Mesodermal cell (in vitro differentiated cells): ENCODE measurements around the gene MKRN1.
"Not testable (repeated sequence)": the region's sequence is repeated elsewhere in the genome, so short reads cannot be mapped to it uniquely, and the experiment has no call there.

ENCODE experiments used
- H3K27ac ChIP-seq: 2 replicates; pipeline ENCODE4 v1.7.0; 2013; ENCODE audit warnings: mild to moderate bottlenecking, low read depth, low read length, moderate library complexity; ENCODE audit not compliant: severe bottlenecking
- H3K36me3 ChIP-seq: 2 replicates; pipeline ENCODE4 v1.7.1; 2013; ENCODE audit warnings: mild to moderate bottlenecking, low read length, moderate library complexity; ENCODE audit not compliant: control insufficient read depth, insufficient read depth
- H3K4me1 ChIP-seq: one replicate; pipeline ENCODE4 v1.7.1; 2013; ENCODE audit warnings: mild to moderate bottlenecking, low read length; ENCODE audit not compliant: insufficient read depth, control insufficient read depth, poor library complexity, severe bottlenecking
- H3K4me3 ChIP-seq: 2 replicates; pipeline ENCODE4 v1.7.0; 2013; ENCODE audit warnings: low read length, control low read depth, mild to moderate bottlenecking; ENCODE audit not compliant: insufficient read depth, poor library complexity, severe bottlenecking; ENCODE audit errors: extremely low read depth
- H3K9me3 ChIP-seq: 2 replicates; pipeline ENCODE4 v1.7.1; 2013; ENCODE audit warnings: mild to moderate bottlenecking, low read length, moderate library complexity; ENCODE audit not compliant: control insufficient read depth
- WGBS, 2 experiments: methylation state at CpG; one replicate each; pipeline ENCODE4 v1.1.5; 2013; ENCODE audit warnings: missing lambda C conversion rate in 2 of 2; ENCODE audit not compliant: insufficient coverage in 2 of 2; 5-methylcytosine and 5-hydroxymethylcytosine counted together

MKRN1 gene

DNA sequence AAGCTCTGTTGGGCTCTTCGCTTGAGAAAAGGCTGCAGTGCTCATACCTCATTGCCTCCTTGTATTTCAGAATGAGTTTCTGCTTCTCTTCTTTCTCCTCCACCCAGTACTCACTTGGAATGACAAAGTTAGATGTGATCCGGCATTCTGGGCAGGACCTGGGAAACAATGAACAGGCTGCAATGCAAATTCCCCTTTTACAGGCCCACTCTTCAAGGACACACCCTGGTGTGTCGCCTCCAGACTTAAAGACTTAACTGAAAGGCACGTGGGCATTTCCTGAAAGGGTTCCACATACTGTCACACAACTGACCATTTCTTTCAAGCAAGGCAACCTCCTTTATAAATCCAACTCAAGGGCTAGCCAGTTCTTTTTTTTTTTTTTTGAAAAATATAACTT is 23.6 kb downstream of the MKRN1 start:
- H3K36me3 ChIP-seq = peaks cover 74% of the 10 kb centered on the region
- H3K9me3 ChIP-seq = no peaks in the 10 kb centered on the region
- no peak overlapping the region for H3K4me3 ChIP-seq
- no peak overlapping the region for H3K27ac ChIP-seq
- H3K4me1 ChIP-seq = no peaks in the 10 kb centered on the region
- WGBS, 2 experiments = 50 to 61% methylated on average over 2 to 3 of the region's 4 CpGs

DNA sequence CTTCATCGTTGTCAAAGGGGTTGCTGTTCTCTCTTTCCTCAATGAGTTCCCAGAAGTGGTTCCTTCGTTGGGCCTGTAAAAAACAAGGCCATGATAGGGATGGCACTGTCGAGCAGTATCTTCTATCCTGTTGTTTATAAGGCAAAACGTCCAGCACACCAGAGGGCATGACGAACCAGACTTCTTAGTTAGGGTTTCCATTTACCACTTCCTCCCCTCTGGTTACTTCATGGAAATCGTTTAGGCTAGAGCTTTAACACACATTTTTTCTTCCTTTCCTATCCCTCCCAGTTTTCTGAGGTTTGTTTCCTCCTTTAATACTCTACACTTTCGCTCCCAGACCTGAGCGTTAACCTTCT is 24.7 kb downstream of the MKRN1 start:
- H3K4me3 ChIP-seq = no peak overlapping the region
- no peaks in the 10 kb centered on the region for H3K4me1 ChIP-seq
- H3K36me3 ChIP-seq = peaks cover 67% of the 10 kb centered on the region
- H3K9me3 ChIP-seq = no peaks in the 10 kb centered on the region
- 87 to 92% methylated on average over 8 of the region's 8 CpGs for WGBS, 2 experiments
- H3K27ac ChIP-seq = no peak overlapping the region

DNA sequence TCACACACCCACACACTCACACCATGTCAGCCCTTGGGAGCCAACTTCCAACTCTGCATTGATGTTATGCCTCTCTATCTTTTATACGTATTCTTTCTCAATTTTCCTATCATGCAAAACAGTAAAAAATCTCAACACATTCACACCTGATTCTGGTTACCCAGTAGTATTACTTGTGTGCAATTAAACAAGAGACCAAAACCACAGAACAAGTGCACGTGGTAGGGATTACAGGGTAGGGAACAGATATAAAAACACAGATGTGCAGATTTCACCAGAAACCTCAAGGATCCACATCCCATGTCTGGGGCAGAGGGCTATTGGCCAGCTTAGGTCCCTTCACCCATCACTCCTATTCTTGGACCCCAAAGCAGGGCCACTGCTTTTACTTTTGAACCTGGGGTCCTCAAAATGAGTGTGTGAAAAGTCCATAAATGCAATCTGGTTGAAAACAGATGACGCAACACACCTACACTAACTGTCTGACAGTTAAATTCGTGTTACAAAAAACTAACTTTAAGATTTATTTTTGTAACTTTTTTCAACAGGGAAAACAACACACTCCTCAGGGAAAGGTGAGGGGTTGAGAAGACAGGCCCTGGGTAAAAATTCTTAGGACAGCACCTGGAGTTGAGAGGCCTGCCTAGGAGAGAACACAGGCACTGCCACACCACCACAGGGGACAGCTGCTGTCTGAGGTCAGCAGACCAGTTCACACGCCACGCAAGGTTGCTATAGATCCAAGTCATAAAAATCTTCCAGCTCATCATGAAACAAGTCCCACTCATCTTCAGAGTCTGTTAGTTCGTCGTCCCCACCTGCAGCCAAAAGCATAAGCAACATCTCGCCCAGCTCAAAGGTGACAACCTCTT is 25.3 kb downstream of the MKRN1 start:
- not testable (repeated sequence) for H3K27ac ChIP-seq, H3K4me1 ChIP-seq, H3K9me3 ChIP-seq, H3K4me3 ChIP-seq
- H3K36me3 ChIP-seq = peaks cover 62% of the 10 kb centered on the region
- 100% methylated on average over 3 to 4 of the region's 9 CpGs for WGBS, 2 experiments

DNA sequence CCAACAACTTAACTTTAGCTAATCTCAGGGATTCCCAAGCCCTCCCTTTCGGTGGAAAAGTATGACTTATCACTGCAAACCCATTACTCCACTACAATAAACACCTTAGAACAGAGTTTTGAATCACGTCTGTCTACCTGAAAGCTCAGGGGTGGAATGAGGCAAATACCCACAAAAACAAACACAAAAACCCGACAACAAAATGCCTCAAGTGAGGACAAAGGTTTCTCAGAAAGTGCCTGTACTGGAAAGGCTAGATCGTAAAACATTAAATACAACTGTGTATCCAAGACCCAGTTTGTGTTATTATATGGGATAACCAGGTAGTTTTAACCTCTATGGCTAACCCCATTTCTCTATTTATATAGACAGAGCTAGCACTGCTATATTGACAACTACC is 26.0 kb downstream of the MKRN1 start:
- no peak overlapping the region for H3K4me3 ChIP-seq
- no peaks in the 10 kb centered on the region for H3K4me1 ChIP-seq
- no peaks in the 10 kb centered on the region for H3K9me3 ChIP-seq
- peaks cover 54% of the 10 kb centered on the region for H3K36me3 ChIP-seq
- no peak overlapping the region for H3K27ac ChIP-seq
- 84 to 100% methylated on average over 1 to 2 of the region's 4 CpGs for WGBS, 2 experiments

DNA sequence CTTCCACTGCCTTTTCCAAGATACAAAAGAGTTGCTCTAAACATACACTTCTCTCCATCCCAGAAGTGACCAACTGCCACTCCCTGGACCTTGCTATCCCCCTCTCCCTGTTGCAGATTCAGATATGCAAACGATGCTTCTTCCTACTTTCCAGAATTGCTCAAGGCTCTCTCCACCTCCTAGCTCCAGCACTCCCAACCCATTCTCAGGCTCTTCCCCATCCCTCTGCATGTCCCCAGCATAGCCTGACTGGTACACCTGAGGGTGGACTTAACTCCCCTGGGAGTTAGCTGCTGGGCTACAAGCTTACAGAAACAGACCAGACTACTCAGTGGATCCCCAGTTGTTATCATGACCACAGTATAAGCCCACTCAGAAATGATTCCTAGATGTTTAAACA is 27.6 kb downstream of the MKRN1 start:
- H3K9me3 ChIP-seq = no peaks in the 10 kb centered on the region
- H3K4me3 ChIP-seq = no peak overlapping the region
- peaks cover 41% of the 10 kb centered on the region for H3K36me3 ChIP-seq
- WGBS, 2 experiments = 100% methylated on average over 1 of the region's 1 CpG; no CpG with 5 or more reads in 1 of the 2 experiments
- no peaks in the 10 kb centered on the region for H3K4me1 ChIP-seq
- H3K27ac ChIP-seq = no peak overlapping the region

DNA sequence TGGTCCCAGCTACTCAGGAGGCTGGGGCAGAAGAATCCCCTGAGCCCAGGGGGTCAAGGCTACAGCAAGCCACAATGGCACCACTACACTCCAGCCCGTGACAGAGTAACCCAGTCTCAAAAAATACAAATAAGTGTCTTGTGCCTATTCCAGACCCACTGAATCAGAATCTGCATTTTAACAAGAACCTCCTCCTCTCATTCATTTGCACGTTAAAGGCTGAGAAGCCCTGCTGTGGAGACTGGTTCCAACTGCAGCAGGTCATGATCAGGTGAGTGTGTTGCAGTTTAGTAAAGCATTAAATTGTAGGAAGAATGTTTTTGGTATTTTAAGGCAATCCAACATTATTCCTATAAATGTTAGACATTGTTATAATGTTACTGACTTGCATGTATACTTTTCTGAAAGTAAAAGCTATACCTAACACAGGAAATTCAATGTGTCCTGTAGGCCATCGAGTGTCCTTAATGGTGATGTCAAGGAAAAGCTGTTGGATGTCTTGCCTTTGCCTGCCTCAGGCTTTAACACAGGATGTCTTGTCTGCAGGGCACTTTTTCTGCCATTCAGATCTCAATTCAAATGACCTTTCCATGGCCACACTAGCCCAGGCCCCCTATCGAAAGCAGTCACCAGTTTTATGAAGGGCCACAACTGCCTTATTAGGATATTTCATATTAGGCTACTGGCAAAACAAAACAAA is 30.4 kb downstream of the MKRN1 start:
- Histone ChIP-seq H3K4me1 (no peaks in the 10 kb centered on the region), H3K36me3 (peaks cover 13% of the 10 kb centered on the region), H3K9me3 (no peaks in the 10 kb centered on the region), H3K27ac (no peak overlapping the region), H3K4me3 (no peak overlapping the region)
- 49 to 50% methylated on average over 1 to 2 of the region's 4 CpGs for WGBS, 2 experiments

DNA sequence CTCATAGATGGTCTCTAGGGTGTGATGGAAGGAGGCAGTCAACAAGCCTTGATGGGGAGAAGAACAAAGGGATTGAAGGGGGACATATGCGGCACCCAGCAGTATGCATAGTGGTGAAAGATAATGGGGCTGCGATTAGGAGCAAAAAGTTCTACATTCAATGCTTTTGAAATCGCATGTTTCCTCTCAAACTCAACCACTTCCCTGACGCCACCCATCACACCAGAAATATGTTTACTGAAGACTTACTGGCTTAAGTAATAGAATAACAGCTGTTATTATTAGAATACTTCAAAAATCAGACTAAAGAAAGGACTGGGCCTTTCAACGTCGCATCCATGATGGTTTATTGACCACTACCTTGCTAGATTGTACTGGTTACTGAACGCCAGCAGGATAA is 31.5 kb downstream of the MKRN1 start:
- 72 to 100% methylated on average over 1 to 2 of the region's 7 CpGs for WGBS, 2 experiments

DNA sequence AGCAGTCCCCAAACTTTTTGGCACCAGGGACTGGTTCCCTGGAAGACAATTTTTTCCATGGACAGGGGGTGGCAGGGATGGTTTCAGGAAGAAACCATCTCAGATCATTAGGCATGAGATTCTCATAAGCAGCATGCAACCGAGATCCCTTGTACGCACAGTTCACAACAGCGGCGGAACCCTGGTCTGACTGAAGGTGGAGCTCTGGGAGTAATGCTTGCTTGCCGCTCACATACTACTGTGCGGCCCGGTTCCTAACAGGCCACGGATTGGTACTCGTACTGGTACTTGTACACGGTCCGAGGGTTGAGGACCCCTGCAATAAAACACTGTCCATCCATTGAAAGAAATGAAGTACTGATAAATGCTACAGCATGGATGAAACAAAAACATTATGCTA is 32.8 kb downstream of the MKRN1 start:
- Histone ChIP-seq H3K36me3 (no peaks in the 10 kb centered on the region), H3K27ac (no peak overlapping the region), H3K4me1 (no peaks in the 10 kb centered on the region), H3K4me3 (no peak overlapping the region), H3K9me3 (no peaks in the 10 kb centered on the region)
- WGBS, 2 experiments = 98 to 100% methylated on average over 4 to 5 of the region's 11 CpGs

More for the DNA sequence above, 31.5 kb downstream of the MKRN1 start:
- Histone ChIP-seq H3K4me1 (no peaks in the 10 kb centered on the region), H3K36me3 (peaks cover 4% of the 10 kb centered on the region), H3K4me3 (no peak overlapping the region), H3K9me3 (no peaks in the 10 kb centered on the region), H3K27ac (no peak overlapping the region)

DNA sequence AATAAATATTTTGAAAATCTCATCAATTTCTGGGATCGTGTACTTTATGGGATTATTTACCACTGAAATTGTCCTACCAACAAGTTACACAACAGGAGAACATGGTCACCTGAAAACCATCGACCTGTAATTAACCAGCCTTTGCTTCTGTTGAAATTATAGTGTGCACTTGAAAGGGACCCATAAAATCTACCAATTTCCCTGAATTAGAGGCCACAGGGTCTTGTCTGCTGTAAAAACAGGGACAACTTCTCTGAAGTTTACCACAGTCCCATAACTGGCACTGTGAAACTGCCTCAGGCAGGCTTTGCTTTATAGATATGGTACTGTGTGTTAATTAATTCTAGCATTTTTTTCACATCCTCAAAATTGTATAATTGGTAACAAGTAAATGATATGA is 37.8 kb downstream of the MKRN1 start:
- H3K4me1 ChIP-seq = no peaks in the 10 kb centered on the region
- no peaks in the 10 kb centered on the region for H3K9me3 ChIP-seq
- no peak overlapping the region for H3K27ac ChIP-seq
- WGBS, 2 experiments = 100% methylated on average over 1 of the region's 2 CpGs; no CpG with 5 or more reads in 1 of the 2 experiments
- H3K4me3 ChIP-seq = no peak overlapping the region
- H3K36me3 ChIP-seq = no peaks in the 10 kb centered on the region

DNA sequence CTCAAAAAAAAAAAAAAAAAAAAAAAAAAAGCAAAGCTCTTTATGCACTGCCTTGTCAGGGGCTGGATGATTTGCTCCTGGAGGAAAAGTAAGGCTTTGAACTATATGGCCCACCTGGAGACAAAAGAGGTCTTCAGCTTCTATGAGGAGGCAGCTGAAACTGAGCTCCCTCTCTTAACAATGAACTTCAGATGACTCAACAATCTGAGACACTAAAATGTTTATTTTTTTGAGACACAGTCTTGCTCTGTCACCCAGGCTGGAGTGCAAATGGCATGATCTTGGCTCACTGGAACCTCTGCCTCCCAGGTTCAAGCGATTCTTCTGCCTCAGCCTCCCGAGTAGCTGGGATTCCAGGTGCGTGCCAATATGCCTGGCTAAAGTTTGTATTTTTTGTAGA is 38.7 kb downstream of the MKRN1 start:
- H3K27ac ChIP-seq = no peak overlapping the region
- 93 to 94% methylated on average over 3 of the region's 3 CpGs for WGBS, 2 experiments
- no peaks in the 10 kb centered on the region for H3K9me3 ChIP-seq
- H3K36me3 ChIP-seq = no peaks in the 10 kb centered on the region
- no peak overlapping the region for H3K4me3 ChIP-seq
- H3K4me1 ChIP-seq = no peaks in the 10 kb centered on the region

DNA sequence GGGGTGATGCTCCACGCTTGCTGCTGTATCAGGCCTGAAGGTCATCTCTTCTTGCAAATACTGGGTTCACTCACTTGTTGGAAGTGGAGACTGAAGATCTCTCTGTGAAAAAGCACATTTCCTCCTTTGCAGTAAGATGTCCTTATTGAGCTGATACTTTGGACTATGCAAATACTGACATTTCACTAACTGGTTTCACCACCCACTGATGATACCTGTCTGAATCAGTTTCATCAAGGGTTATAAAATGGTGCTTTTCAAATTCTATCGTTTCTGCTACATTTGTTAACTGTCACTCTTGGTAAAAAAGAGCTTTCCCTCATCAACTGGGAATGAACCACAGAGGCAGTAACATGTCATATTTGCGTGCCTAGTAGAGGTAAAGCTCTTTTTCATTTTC is 39.9 kb downstream of the MKRN1 start:
- 89 to 92% methylated on average over 2 of the region's 3 CpGs for WGBS, 2 experiments
- no peak overlapping the region for H3K4me3 ChIP-seq
- no peaks in the 10 kb centered on the region for H3K9me3 ChIP-seq
- no peaks in the 10 kb centered on the region for H3K36me3 ChIP-seq
- H3K4me1 ChIP-seq = no peaks in the 10 kb centered on the region
- H3K27ac ChIP-seq = no peak overlapping the region
